Activated B cell treated with CpG ODN at 0.5 μM for 24 hours (primary cell): Measurements from ENCODE around the gene IFNA2. TPM values are rescaled to one million over a fixed set of nuclear protein-coding genes. Genes with fewer than 3 reads are reported as not detected.

ENCODE experiments used
- ATAC-seq: fragments of 200-7000 bp; cut with Tn5 transposase; one replicate; pipeline ENCODE4 v1.10.0; 2021; ENCODE audit warnings: low read depth, mild to moderate bottlenecking, moderate library complexity
- CTCF ChIA-PET: fragments of 350-600 bp; sonication (Branson Sonifier 250); formaldehyde crosslinking; loops from one replicate; lab custom pipeline; 2021; ENCODE audit warnings: antibody characterized with exemption; lab: Charles Lee
- POLR2A ChIA-PET: fragments of 350-600 bp; sonication (Branson Sonifier 250); formaldehyde crosslinking; loops from one replicate; lab custom pipeline; 2021; ENCODE audit warnings: antibody characterized with exemption; lab: Charles Lee
- DNase-seq: peaks from one replicate; pipeline ENCODE4 v3.0.0; 2022
- H3K27ac Mint-ChIP-seq: one replicate; pipeline ENCODE4 v1.8.0; 2020; ENCODE audit warnings: mixed read lengths
- H3K27me3 Mint-ChIP-seq: one replicate; pipeline ENCODE4 v1.8.0; 2021; ENCODE audit warnings: mixed read lengths
- H3K36me3 Mint-ChIP-seq: one replicate; pipeline ENCODE4 v1.8.0; 2021; ENCODE audit warnings: low read depth, mixed read lengths
- H3K4me1 Mint-ChIP-seq: one replicate; pipeline ENCODE4 v1.8.0; 2021; ENCODE audit warnings: mixed read lengths
- H3K4me3 Mint-ChIP-seq: one replicate; pipeline ENCODE4 v1.8.0; 2020; ENCODE audit warnings: mild to moderate bottlenecking, mixed read lengths
- H3K9me3 Mint-ChIP-seq: one replicate; pipeline ENCODE4 v1.8.0; 2020; ENCODE audit warnings: mixed read lengths
- CTCF ChIP-seq: fragments of 200-600 bp; IDR thresholded peaks from one replicate; pipeline ENCODE4 v1.8.0; 2022; ENCODE audit warnings: antibody characterized with exemption, mild to moderate bottlenecking
- intact Hi-C: fragments of 100-400 bp; cut with micrococcal nuclease; formaldehyde crosslinking; loops from one replicate; pipeline ENCODE4 v1.15.1; 2024
- total RNA-seq: library from RNA; stranded (reverse); gene quantifications from 2 replicates; pipeline ENCODE4 v1.2.3, GENCODE V29; 2022

Gene IFNA2
- total RNA-seq, 1 donor from 2014 or later = not detected

GRCh38 chr9:21334701-21335632, 50.2 kb downstream of the IFNA2 start, which contains the start of gene KLHL9:
KLHL9 (minus strand) TSS chr9:21335404; CDS start chr9:21334859, 545 bp downstream.
- ChIA-PET CTCF (interaction anchor here (0.7 to 7.1 kb wide), 6 partner anchors 9 to 120 kb away, joined by 3 to 50 read pairs (median 5); no protein-coding TSS in a partner anchor), POLR2A (interaction anchor here (0.6 to 2.0 kb wide), 4 partner anchors 30 to 339 kb away, joined by 4 to 9 read pairs (median 6); no protein-coding TSS in a partner anchor)
- ATAC-seq (peak; percentile 88), DNase-seq (peak; percentile 76)
- Mint-ChIP-seq H3K36me3 (peaks cover 26% of the 10 kb centered on the region), H3K9me3 (no peaks in the 10 kb centered on the region), H3K27me3 (peaks cover 7% of the 10 kb centered on the region), H3K4me1 (peaks cover 50% of the 10 kb centered on the region), H3K4me3 (peak within 1 kb of the TSS; percentile 91), H3K27ac (peak within 1 kb of the TSS; percentile 87)
- intact Hi-C loops = loop anchor here (1.0 to 10.0 kb wide), 8 partner anchors 9 to 906 kb away; partner anchors contain the start of gene FOCAD
- TF ChIP-seq CTCF = no peak

Other genes starting within 250 kb of the IFNA2 start
- not detected in 2 replicates for gene IFNW1, start 243.6 kb downstream of the IFNA2 start, total RNA-seq
- gene IFNA21, start 218.7 kb downstream of the IFNA2 start, total RNA-seq = not detected in 2 replicates
- not detected in 2 replicates for gene IFNA4, start 197.8 kb downstream of the IFNA2 start, total RNA-seq
- not detected in 2 replicates for gene IFNA7, start 183.2 kb downstream of the IFNA2 start, total RNA-seq
- gene IFNA10, start 178.3 kb downstream of the IFNA2 start, total RNA-seq = not detected in 2 replicates
- gene IFNA16, start 168.1 kb downstream of the IFNA2 start, total RNA-seq = not detected in 2 replicates
- gene IFNA17, start 157.2 kb downstream of the IFNA2 start, total RNA-seq = not detected in 2 replicates
- not detected in 2 replicates for gene IFNA14, start 145.4 kb downstream of the IFNA2 start, total RNA-seq
- gene IFNA5, start 80.1 kb downstream of the IFNA2 start, total RNA-seq = not detected in 2 replicates
- 13.1 and 13.8 TPM in 2 replicates for gene KLHL9, start 50.0 kb downstream of the IFNA2 start, total RNA-seq
- gene IFNA6, start 34.5 kb downstream of the IFNA2 start, total RNA-seq = not detected in 2 replicates
- not detected in 2 replicates for gene IFNA13, start 17.3 kb downstream of the IFNA2 start, total RNA-seq
- not detected in 2 replicates for gene IFNA8, start 23.7 kb upstream of the IFNA2 start, total RNA-seq
- not detected in 2 replicates for gene IFNA1, start 55.0 kb upstream of the IFNA2 start, total RNA-seq
- gene IFNE, start 96.9 kb upstream of the IFNA2 start, total RNA-seq = not detected in 2 replicates